ENCODE results near the gene SP6.

The SP6 gene
- 1.3 reads per million for total RNA-seq

DNA sequence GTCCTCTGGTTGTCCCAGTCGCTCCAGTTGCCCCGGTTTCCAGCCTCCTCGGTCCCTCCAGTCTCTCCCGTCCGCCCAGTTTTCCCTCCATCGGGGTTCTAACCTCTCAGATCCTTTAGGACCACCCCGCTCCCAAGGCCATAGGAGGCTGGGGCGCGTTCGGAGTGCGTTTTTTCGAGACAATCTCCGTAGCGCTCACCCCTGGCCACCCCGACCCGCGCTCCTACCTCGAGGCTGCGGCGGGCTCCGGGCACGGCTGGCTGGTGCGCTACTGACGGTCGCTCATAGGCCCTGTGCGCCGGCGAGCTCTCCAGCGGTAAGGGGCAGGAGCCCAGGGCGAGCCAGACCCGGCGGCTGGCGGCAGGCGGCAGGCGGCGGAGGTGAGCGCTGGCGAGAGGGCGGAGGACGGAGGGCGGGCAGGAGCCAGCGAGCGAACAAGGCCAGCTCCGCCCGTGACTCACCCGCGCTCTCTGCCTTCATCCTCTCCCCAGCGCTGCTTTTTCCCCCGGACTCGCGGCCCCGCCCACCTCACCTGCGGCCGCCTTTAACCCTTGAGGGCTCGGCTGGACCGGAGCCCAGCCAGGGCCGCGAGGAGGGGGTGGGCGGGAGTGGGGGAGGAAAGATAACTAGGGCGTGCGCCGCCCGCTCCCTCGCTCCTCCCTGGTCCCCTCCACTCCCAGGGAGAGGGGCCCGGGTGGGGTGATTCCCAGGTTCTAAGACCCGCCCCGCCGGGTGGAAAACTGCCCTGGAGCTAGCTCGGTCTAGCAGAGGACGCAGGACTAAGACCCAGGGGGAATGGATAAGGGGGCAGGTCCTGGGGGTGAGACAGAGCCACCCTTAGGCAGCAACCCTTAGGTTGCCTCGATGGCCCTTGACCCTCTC, at the start of gene SP6:
SP6 (minus strand) TSS at position 472 of the 882 bp plus-strand sequence. CDS start 2,734 bp downstream, outside the sequence.
- DNase-seq, result peak; percentile 51

DNA sequence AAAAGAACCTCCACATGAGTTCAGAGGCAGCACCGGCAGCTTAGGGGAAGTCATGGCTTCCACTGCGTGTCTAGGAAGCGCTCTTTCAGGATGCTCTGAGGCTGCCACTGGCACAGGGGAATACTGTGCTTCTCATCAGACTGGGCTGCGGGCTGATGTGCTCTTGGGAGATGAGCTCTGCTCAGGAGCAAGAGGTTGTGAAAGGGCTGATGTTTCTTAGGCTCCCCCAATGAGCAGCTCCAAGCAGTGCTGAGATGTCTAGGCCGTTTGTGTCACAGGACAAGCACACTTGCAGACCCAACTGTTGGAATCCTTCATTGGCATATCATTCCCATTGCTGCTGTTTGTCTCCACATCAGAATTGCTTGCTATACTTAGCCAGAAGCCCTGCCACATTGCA, 48.7 kb upstream of the SP6 start:
- DNase-seq, result no peak

DNA sequence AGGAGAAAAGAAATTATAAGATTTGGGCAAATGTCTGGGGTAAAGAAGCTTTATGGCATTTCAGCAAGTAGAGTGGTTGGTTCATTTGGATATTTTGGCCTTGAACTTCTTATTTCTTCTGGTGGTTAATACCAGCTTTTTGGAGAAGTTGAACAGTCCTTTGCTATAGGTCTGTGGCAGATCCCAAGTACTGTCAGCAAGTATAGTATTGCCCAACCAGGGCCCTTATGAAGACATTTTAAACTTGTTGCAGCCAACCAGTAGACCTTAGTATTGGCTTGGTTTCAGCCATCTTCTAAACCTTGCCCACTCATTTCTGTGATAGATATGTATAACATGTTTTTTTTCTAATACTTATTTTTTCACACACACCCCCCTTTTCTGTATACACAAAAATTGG, 47.3 kb upstream of the SP6 start:
- DNase-seq, result no peak

DNA sequence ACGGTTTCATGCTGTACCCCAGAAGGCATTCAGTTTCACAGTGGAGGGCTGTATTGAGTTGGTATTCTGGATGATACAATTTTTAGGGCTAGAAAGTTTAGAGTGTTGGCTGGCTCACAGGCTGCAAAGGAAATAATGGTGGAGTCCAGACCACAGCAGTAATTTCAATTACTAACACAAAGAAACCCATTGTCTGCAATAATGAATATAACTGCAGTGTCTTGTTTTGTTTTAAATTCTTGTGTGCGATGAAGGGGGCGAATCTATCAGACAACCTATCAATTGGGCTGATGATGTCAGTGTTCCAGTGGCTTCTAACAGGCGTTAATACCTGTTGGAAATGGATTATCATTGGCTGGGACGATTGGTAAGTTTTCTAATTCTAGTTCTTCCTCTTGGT, 46.6 kb upstream of the SP6 start:
- DNase-seq, result no peak

DNA sequence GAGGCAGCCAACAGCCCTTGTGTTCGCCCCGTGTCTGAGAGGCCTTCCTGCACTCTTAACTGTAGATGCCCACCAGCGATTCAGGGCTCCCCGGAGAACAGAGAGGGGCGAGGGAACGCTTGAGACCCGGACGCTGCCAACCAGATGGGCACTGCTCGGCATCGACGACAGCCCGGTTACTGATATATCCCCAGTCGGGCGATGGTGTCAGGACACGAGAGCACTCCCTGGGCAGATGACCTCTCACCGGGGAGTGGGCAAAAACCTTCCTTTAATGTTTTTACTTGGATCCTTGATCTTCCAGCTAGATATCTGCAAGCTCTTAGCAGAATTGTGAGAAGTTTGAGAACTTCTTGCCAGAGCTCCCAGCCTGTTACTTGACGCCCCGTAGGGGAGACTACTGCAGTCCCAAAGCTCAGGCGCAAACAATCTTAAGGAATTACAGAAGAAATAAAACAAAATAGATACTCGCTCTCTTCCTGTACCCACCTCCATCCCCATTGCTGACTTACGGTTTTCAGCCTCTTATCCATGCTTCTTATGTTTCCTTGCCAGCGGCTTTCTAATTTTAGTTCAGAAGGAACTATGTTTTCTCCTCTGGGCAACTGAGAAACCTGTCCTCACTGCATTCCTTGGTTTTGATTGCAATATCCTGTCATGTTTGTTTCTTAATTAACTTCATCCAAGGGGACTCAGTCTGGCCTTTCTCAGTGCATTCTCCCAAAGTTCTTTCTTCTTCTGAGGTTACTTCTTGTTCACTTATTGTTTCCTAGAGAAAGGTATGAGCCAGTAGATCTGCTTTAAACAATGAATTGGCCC, 45.9 kb upstream of the SP6 start:
- DNase-seq, result no peak

DNA sequence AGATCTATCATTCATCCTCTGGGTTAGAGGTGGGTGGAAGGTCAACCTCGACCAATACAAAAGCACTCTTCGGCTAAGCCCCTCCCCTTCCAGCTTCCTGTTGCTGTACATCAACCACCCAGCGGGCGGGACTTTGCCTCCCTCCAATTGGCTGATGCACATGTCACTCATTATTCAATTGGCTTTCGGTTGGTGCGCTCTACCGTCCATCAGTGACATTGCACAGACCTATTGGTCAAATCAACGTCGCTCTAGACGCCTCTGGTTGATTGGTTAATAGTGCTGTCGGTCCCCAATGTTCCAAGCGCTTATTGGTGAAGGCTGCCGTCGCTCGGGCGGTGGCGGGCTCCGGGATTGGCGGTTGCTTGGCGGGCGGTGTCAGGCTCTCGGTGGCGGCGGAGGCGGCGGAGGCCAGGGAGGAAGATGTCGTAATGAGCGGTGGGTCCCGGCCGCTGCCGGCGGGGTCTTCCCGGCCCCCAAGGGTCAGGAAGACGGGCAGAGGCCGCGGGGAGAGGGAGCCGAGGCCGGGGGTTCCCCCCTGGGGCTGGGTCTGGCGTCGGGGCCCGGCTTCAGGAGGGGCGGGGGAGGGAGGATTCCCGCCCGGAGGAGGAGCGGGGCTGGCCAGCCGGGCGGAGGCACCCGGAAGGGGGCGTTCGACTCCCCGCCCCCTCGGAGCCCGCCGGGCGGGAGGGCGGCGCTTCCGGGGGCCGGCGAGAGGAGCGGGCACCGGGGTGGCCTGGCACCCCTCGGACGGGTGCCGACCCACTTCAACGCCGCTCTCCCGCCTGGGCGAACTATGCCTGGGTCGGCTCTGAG, 45.1 kb upstream of the SP6 start, which contains the start of gene SP2:
SP2 (plus strand) TSS at position 381 of the 816 bp plus-strand sequence; CDS start at position 432, 51 bp downstream.
- DNase-seq, result peak; percentile 96

DNA sequence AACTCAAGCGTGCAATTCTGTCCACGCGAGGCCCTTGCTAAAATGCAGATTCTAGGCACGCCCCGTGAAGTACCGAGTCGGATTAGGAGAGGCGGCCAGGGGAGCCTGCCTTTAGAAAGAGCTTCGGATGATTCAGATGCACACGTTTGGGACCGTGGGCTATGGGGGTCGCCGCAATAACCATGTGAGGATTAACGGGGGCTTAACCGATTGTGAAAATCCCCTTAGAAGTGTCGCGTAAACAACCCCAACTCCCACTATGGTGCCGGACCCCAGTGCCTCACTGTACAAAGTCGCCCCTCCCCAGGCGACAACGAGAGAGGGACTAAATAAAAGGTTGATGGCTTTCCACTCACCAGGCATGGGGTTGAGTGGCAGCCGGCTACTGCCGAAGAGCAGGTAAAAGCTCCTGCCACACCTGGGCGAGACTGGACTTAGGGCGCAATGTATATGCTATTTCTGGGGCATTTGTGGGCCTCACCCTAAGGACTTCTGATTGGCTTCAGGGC, 44.4 kb upstream of the SP6 start:
- peak; percentile 9 for DNase-seq

DNA sequence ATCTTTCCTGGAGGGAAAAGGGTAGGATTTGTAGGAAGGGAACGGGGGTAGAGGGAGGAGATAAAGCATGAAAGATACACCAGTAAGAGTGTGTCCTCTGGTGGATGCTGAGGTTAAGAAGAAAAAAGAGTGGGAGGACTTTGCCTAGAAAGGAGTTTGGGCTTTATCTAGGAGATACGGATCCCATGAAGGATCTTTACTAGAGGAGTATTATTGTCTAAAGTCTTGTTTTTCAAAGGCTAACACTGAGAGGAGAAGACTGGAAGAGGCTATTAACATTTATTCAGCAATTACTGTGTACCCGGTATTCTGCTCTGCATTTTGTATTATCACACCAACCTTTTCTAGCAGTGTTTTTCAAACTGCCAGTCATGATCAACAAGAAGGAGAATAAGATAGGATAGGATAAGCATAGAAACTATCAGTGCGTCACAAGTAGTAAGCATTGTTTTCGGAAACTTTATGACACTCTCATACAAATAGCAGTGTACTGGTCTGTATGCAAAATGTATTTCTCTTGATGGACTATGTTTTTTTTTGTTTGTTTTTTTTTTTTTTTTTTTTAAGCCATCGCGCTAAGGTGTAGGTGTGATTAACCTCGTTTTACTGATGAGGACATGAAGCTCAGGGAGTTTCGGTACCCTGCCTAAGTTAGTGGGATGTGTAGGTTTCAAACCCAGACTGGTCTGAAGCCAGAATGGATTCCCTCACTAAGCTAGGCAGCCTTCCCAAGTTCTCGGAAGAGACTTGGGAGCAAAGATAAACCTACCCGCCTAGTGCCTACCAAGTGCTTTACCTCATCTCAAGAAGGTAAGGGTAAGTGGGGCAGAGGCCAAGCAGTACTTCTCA, 43.8 kb upstream of the SP6 start:
- no peak for DNase-seq

DNA sequence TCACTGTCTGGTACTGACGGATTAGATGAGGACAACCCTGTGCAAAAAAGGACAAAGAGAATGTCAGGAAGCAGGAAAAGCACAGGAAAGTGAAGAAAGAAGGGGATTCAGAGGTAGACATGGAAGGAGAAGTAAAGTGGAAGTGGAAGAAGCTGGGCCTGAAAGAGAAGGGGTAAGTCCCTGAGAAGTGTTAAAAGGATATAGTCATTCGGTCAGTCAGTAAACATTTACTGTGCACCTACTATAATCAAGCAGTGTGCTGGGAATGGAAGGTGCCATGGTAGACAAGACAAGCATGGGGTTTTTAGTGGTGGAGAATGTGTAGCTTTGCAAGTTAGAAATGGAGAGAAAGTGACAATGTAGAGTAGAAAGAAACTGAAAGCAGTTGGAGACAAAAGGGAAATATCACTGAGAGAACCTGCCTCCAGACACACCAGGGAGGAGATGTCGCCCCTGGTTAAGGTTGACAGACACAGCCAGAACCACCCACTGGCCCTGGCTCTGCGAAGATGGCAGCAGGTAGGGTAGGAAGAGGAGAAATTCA, 40.7 kb upstream of the SP6 start:
- DNase-seq, result no peak

DNA sequence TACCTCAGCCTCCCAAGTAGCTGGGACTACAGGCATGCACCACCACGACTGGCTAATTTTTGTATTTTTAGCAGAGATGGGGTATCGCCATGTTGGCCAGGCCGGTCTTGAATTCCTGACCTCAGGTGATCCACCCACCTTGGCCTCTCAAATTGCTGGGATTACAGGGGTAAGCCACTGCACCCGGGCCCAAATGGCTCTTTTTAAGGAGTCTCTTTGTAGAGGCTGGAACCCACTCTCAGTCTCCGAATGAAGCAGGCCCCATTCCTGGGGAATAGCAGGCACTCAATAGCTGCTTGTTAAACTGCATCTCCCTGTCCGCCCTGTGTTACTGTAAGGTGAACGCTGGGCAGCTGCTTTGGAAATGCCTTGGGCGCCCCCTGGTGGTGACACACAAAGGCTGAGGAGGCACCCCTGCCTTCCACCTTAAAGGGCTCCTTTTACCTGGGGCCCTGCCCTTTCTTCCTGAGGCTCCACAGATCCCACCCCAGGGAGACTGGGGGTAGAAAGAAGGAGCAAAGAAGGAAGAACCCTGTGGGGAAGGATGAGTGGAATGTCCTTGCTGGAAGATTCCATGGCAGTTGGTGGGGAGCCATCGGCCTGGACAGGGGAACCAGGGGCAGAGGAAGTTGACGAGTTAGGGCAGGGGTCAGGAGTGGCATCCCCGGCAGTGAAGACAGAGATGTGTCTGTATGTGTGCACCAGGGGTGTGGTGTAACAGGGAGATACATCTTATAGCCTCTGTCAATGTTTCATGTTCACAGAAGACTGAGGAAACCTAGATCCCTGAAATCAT, 39.0 kb upstream of the SP6 start:
- DNase-seq, result peak; percentile 92

DNA sequence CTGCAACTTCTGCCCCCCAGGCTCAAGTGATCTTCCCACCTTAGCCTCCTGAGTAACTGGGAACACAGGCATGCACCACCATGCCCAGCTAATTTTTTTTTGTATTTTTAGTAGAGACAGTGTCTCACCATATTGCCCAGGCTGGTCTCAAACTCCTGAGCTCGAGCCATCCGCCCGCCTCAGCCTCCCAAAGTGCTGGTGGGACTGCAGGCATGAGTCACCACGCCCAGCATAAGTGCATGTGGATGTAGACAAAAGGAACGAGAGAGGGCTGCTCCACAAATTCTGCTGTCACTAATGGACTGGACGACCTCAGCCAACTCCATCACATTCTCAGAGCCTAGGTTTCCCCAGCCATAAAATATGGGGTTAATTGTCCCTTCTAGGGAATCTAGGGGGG, 37.3 kb upstream of the SP6 start:
- no peak for DNase-seq

DNA sequence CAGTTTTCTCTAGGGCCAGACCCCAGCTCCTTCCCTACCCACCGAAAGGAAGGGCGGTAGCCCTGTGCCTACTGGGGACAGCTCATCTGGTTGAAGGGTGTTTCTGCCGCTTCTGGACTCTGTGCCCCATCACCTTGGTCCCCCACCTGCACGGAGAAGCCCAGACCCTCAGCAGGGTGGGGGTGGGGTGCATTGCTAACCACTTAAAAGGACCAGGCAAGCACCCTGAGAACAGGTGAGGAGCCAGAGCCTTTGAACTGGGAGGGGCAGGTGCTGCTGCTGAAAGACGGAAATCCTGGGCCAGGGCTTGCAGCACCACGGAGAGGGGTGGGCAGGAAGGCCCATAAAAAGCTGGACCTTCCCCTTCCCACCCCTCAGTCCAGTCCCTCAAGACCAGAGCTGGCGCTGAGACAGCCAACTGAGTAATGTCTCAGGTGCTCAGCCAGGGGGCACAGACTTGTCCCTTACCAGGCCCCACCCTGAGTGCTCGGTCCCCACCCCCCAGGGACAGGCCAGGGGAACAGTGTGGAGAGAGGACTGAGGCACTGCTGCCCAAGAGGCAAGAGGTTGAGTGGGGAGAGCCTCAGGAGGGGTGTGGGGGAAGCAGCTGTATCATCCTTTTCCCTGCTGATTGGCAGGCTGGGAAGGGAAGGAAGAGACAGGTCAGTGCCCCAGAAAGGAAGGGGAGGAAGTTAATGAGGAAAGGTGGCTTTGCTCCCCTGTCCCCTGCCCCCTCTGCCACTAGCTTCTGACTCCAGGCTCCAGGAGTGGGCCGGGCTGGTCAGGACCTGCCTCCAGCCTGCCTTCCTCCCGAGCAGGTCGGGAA, 34.2 kb upstream of the SP6 start:
- no peak for DNase-seq

DNA sequence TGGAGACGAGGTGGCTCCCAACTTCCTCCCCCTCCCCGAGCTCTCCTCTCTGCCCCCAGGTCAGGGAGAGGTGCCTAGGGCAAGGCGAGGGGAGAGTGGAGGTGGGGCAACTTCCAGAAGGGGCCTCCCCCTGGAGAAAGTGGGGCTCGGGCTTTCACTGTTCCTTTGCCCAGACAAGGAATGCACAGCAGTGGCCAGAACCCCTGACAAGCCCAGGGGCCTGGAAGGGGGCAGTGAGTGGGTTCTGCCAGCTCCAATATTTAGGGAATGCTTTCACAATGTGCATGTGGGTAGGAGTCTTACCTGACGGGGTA, 33.4 kb upstream of the SP6 start:
- no peak for DNase-seq

DNA sequence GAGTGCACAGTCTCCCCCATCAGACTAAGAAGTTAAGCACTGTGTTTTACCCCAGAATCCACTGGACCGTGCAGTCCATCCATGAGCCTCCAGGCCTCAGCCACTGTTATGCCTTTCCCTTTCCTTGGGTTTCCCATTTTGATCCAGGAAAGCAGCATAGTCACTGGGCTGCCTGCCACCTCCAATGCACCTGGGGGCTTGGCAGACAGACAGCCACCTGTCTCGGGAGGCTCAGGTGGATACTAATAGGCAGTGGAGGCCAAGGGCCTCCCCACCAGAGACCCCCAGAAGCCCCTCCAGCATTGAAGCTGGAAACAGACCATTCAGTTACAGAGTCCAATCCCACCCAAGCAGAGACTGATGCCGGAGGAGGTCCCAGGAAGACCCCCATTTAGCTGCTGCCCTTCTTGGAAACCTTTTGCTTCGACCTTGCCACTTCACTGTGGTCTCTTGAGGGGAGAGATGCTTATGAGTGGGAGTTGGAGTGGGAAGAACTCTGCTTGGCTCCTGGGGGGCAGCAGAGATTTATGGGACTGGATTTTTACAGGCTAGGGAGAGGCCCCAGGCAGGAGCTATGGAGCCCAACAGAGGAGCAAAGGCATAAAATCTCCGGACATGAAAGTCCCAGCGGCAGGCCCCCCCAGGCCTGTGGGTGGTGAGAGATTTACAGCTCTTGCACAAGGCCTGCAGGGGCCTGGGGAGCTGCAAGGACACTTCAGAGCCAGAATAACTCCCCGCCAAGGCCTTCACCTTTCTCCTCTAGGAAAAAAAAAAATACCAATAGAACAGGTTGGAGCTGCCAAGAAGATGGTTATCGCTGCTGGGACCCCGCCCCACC, 32.8 kb upstream of the SP6 start:
- DNase-seq, result no peak

DNA sequence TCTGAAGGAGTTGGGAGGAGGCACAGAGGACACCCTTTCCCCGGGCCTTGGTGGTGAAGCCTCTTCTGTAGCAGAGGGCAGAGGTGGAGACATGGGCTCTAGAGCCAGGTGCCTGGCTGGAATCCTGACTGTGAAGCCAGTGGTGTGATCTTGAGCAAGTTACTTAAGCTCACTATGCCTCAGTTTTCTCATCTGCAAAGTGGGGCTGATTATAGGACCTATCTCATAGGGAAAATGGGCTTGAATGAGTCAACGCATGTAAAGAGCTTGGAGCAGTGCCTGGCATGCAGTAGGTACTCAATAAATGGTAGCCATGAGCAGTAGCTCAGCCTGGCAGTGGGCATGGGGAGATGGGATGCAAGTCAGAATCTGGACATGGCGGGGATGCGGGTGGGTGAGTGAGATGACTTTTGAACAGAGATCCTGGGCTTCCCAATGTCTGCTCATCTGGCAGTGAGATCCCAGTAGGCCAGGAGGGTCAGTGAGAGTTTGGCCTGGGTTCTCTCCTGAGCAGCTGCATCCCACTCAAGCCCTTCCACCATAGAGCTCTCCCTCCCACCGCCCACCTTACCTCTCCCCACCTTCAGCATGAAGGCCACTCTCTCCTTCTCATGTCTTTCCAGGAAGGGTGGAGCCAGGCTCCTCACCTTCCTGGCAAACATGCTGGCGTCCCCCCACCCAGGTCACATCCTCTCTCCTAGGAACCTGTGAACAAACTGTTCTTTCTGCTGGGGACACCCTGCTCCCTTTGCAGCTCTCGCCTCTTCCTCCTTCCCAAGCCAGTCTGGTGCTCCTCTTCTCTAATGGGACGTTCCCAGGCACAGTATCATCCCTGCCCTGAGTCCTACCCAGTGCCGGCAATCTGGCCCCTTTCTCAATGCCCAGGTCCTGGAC, 32.0 kb upstream of the SP6 start:
- no peak for DNase-seq

DNA sequence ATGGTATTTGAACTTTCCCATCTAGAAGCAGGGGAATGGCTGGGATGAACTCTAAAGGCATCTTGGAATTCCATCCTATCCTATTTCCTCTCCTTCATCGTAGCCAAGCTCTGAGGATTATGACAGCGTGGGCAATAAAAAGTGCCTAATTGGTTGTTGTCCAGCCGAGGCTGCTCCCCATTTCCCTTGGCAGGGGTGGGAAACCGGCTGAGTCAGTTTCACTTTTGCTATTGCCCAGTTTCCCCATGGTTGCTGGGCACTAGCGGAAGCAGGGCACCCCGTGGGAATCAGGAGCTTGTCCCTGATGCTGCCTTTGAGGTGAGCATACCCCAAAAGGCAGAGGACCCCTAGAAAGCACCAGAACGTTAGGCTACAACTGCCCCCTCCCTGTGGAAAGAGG, 31.3 kb upstream of the SP6 start:
- DNase-seq, result no peak

DNA sequence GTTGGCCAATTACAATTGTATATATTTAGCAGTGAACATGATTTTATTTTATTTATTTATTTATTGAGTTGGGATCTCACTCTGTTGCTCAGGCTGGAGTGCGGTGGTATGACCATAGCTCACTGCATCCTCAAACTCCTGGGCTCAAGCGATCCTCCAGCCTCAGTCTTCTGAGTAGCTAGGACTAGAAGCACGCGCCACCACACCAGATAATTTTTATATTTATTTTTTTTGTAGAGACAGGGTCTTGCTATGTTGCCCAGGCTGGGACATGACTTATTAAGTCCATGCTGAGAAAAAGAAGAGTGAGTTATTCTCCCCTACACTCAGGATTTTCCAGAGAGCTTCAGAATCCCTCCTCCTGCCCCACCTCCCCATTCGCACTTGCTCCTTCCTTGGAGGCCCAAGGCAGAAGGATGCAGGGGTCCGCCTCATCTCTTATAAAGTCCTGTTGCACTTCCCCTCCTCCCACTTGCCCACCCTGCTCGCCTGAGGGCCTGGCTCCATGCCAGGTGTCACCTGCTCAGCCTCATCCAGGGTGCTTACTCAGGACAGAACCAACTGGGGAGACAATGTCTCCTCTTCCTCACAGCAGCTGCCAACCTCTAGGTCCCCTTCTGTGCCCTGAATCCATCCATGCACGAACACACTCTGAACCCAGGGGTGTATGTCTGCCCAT, 29.0 kb upstream of the SP6 start:
- no peak for DNase-seq
